ENCODE results near the gene PNCK. TPM values are rescaled to one million over a fixed set of nuclear protein-coding genes. Genes with fewer than 3 reads are reported as not detected.
A peak's percentile ranks its signal among the peaks of the same experiment; 100 is the strongest.

The PNCK gene
- total RNA-seq, 2 donors from 2014 or later = 0.50 to 1.2 TPM

DNA sequence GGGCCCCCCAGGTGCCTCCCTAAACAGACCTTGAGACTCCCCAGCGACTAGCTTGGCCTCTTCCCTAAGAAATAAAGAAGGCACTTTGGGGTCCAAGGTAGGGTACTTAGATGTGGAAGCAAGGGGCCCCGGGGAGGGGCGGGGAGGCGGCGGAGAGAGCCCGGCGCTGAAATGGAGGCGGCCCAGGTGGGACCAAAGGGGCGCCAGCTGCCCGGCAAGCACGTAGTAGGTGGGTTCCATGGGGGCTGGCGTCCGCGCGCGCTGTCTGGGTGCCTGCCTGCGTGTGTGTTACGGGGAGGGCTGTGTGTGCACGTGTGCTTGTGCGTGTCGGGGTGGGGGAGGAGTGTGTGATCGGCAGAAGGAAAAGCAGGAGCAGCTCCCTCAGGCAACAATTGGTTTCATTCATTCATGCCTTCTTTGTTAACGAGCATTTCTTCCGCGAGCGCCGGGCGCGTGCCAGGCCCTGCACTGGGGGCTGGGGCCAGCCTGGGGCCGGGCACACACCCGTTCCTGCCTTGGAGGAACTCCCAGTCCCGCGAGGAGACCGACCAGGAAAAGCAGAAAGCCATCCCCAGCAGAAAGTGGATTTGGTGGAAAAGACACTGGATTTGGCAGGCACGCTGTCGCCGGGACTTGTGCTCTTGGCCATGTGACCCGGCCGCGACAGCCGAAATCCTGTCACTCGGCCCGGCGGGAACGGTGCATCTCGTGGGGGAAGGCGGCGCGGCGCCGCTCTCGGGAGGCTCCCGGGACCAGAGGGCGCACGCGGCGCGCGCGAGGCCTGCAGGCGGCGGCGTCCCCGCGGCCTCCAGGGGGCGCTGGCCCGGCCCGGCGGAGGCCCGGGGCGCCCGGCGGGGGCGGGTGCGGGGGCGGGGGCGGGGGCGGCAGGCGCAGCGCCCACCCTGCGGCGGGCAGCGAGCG, 29.9 kb downstream of the PNCK start:
- H3K27ac Mint-ChIP-seq = no peak overlapping the region
- H3K9me3 Mint-ChIP-seq = no peaks in the 10 kb centered on the region
- ATAC-seq (replicated peaks in 1 of 2) (peak; percentile 41 to 61), DNase-seq (no peak)
- peak overlapping the region; percentile 41 to 79 for H3K4me3 Mint-ChIP-seq
- H3K4me1 Mint-ChIP-seq (ENCODE audit: low read depth) = peaks cover 10% of the 10 kb centered on the region
- peaks cover 36% of the 10 kb centered on the region for H3K27me3 Mint-ChIP-seq (ENCODE audit: low read depth)
- H3K36me3 Mint-ChIP-seq (ENCODE audit: insufficient read depth in 2 of 2) = no peaks in the 10 kb centered on the region

GRCh38 chrX:153642655-153643430, 30.8 kb downstream of the PNCK start:
- Mint-ChIP-seq H3K9me3 (no peaks in the 10 kb centered on the region), H3K27me3 (ENCODE audit: low read depth) (peaks cover 36% of the 10 kb centered on the region), H3K36me3 (ENCODE audit: insufficient read depth in 2 of 2) (no peaks in the 10 kb centered on the region), H3K27ac (no peak overlapping the region), H3K4me1 (ENCODE audit: low read depth) (peaks cover 10% of the 10 kb centered on the region), H3K4me3 (peak overlapping the region; percentile 63 to 79)
- DNase-seq (no peak), ATAC-seq (replicated peaks in 1 of 2) (no peak)

- Mint-ChIP-seq H3K27me3 (ENCODE audit: low read depth) (peaks cover 36% of the 10 kb centered on the region), H3K4me3 (peak overlapping the region in 1 of 2 donors; percentile 51), H3K4me1 (ENCODE audit: low read depth) (peaks cover 10% of the 10 kb centered on the region), H3K27ac (no peak overlapping the region), H3K9me3 (no peaks in the 10 kb centered on the region), H3K36me3 (ENCODE audit: insufficient read depth in 2 of 2) (no peaks in the 10 kb centered on the region)
- no peak for DNase-seq
- no peak for ATAC-seq (replicated peaks in 1 of 2)
Observed at GRCh38 chrX:153642051-153642654, 31.5 kb downstream of the PNCK start.

GRCh38 chrX:153641627-153642026, 32.0 kb downstream of the PNCK start:
- ATAC-seq (replicated peaks in 1 of 2) (no peak), DNase-seq (no peak)
- Mint-ChIP-seq H3K4me3 (peak overlapping the region in 1 of 2 donors; percentile 51), H3K27ac (no peak overlapping the region), H3K4me1 (ENCODE audit: low read depth) (peaks cover 10% of the 10 kb centered on the region), H3K27me3 (ENCODE audit: low read depth) (peaks cover 36% of the 10 kb centered on the region), H3K36me3 (ENCODE audit: insufficient read depth in 2 of 2) (no peaks in the 10 kb centered on the region), H3K9me3 (no peaks in the 10 kb centered on the region)

GRCh38 chrX:153640736-153641575, 32.7 kb downstream of the PNCK start:
- DNase-seq (no peak), ATAC-seq (replicated peaks in 1 of 2) (no peak)
- H3K27me3 Mint-ChIP-seq (ENCODE audit: low read depth) = peaks cover 30% of the 10 kb centered on the region
- peaks cover 10% of the 10 kb centered on the region for H3K4me1 Mint-ChIP-seq (ENCODE audit: low read depth)
- H3K27ac Mint-ChIP-seq = no peak overlapping the region
- H3K36me3 Mint-ChIP-seq (ENCODE audit: insufficient read depth in 2 of 2) = no peaks in the 10 kb centered on the region
- no peaks in the 10 kb centered on the region for H3K9me3 Mint-ChIP-seq
- no peak overlapping the region for H3K4me3 Mint-ChIP-seq

- ATAC-seq (replicated peaks in 1 of 2) (no peak), DNase-seq (no peak)
- Mint-ChIP-seq H3K36me3 (ENCODE audit: insufficient read depth in 2 of 2) (no peaks in the 10 kb centered on the region), H3K27ac (no peak overlapping the region), H3K27me3 (ENCODE audit: low read depth) (peaks cover 22% of the 10 kb centered on the region), H3K4me1 (ENCODE audit: low read depth) (peaks cover 10% of the 10 kb centered on the region), H3K4me3 (no peak overlapping the region), H3K9me3 (no peaks in the 10 kb centered on the region)
Observed at GRCh38 chrX:153640045-153640686, 33.4 kb downstream of the PNCK start.

DNA sequence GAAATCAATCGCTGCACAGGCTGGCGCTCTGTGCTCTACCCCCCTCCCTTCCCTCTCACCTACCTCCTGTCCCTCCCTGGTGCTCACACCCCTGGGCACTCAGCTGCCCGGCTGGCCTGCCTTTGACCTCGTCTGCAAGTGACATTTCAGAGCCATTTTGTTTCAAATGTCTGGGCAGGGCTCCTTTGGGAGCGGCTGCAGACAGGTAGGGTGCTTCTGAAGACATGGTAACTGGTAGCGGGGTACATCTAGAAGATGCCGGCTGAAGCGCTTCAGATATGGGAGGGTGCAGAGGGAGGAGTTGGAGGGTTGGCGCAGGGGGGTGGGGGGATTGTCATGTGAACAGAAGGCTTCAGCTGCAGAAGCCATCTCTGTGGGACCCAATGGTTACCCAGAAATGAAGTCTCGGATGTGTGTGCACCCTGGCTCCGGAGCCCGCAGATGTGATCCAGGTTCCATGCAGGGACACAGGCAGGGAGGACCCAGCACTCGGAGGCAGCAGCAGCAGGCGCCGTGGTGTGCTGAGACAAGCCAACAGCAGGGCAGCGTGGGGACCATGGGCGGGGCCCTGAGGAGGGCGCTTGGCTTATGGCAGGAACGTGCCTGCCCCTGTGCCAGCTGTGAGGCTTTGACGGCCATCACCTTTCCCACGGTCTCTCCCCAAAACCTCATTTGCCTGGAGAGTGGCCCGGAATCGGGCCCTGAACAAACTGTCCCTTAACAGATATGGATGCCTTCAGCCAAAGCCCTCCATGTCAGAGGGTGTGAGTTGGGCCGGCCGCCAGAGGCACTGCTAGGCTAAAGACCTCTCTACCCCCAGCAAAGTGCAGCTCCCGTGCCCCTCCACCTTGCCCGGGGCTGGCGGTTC, 34.2 kb downstream of the PNCK start:
- Mint-ChIP-seq H3K9me3 (no peaks in the 10 kb centered on the region), H3K4me1 (ENCODE audit: low read depth) (peaks cover 10% of the 10 kb centered on the region), H3K27ac (no peak overlapping the region), H3K36me3 (ENCODE audit: insufficient read depth in 2 of 2) (no peaks in the 10 kb centered on the region), H3K27me3 (ENCODE audit: low read depth) (peaks cover 15% of the 10 kb centered on the region), H3K4me3 (no peak overlapping the region)
- DNase-seq (no peak), ATAC-seq (replicated peaks in 1 of 2) (no peak)

DNA sequence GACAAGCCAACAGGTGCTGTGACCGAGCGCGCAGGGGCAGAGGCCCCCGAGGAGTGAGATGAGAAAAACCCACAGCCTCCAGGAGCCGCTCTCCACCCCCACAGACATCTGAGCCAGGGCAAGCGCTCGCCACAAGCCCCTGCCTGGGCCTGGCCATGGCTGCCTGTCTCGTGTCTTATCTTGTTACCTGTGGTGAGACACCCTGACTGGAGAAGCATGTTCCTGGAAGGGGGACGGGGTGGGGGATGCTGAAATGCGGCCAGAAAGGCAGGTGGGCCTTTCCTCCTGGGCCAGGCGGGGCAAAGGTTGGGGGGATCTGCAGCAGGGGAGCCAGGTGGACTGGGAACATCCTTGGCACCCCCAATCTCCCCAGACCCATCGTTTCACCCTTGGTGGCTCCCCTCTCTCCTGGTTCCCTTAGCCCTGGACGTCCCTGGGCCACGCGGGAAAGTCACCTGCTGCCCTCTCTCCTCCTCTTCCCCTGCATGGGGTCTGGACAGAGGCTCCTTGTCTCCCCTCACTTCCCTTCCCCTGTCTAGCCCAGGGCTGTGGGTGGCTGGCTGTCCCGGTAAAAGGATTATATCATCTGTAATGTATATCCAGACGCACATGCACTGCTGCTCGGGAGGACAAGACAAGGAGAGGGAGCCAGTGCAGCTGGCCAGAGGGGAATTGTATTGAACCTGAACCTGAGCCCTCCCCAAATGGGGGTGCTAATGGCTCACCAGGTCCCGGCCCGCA, 35.0 kb downstream of the PNCK start:
- no peaks in the 10 kb centered on the region for H3K36me3 Mint-ChIP-seq (ENCODE audit: insufficient read depth in 2 of 2)
- H3K27ac Mint-ChIP-seq = no peak overlapping the region
- no peak overlapping the region for H3K4me3 Mint-ChIP-seq
- no peak for ATAC-seq (replicated peaks in 1 of 2)
- no peak for DNase-seq
- no peaks in the 10 kb centered on the region for H3K9me3 Mint-ChIP-seq
- peaks cover 10% of the 10 kb centered on the region for H3K4me1 Mint-ChIP-seq (ENCODE audit: low read depth)
- H3K27me3 Mint-ChIP-seq (ENCODE audit: low read depth) = peaks cover 15% of the 10 kb centered on the region

DNA sequence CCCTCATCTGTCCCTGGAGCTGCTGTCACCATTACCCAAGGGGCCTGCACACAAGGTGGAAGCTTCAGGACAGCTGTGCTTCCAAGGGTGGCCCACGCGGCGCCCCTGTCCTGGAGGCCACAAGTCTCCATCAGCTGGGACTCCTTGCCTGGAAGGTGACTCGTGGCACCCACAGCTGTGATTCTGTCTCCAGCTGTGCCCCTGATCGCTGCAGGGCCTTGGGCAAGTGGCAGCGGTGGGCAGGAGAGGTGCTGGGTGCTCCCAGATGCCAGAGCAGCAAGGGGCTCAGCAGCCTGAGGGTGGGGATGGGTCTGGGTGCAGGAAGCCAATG, 35.6 kb downstream of the PNCK start:
- no peak for ATAC-seq (replicated peaks in 1 of 2)
- Mint-ChIP-seq H3K27me3 (ENCODE audit: low read depth) (peaks cover 12% of the 10 kb centered on the region), H3K9me3 (no peaks in the 10 kb centered on the region), H3K4me3 (no peak overlapping the region), H3K27ac (no peak overlapping the region), H3K4me1 (ENCODE audit: low read depth) (peaks cover 9% of the 10 kb centered on the region), H3K36me3 (ENCODE audit: insufficient read depth in 2 of 2) (no peaks in the 10 kb centered on the region)
- DNase-seq = no peak

- DNase-seq (no peak), ATAC-seq (replicated peaks in 1 of 2) (no peak)
- H3K27ac Mint-ChIP-seq = no peak overlapping the region
- no peak overlapping the region for H3K4me3 Mint-ChIP-seq
- H3K4me1 Mint-ChIP-seq (ENCODE audit: low read depth) = peaks cover 4% of the 10 kb centered on the region
- H3K36me3 Mint-ChIP-seq (ENCODE audit: insufficient read depth in 2 of 2) = no peaks in the 10 kb centered on the region
- peaks cover 6% of the 10 kb centered on the region for H3K27me3 Mint-ChIP-seq (ENCODE audit: low read depth)
- no peaks in the 10 kb centered on the region for H3K9me3 Mint-ChIP-seq
Observed at GRCh38 chrX:153637121-153638040, 36.2 kb downstream of the PNCK start.
